GM18861 (cell line): ENCODE results near the gene VPS13C.

Experiments
- ATAC-seq: cut with Tn5 transposase; IDR thresholded peaks from one replicate; pipeline ENCODE4 v1.9.1; 2021; ENCODE audit not compliant: unreplicated experiment

VPS13C gene

GRCh38 chr15:61827131-61827530 is 233.1 kb downstream of the VPS13C start:
- no peak for ATAC-seq

DNA sequence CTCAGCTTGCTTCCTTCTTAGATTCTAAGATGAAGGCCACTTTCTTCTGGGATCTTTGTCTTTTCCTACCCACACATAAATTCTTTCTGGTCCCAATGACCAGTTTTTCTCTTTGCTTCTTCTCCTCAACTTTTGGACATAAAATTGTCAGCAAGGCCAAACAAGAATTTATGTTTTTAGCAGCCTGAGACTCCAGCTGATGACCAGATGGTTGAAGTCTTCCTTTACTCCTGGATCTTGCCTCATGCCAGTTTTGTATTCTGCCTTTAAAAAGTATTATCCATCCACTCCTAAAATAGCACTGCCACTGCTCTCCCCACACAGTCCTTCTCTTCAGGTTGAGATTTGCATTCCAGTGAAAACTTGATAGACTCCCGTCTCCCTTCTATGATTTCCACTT is 236.0 kb downstream of the VPS13C start:
- ATAC-seq, result no peak

DNA sequence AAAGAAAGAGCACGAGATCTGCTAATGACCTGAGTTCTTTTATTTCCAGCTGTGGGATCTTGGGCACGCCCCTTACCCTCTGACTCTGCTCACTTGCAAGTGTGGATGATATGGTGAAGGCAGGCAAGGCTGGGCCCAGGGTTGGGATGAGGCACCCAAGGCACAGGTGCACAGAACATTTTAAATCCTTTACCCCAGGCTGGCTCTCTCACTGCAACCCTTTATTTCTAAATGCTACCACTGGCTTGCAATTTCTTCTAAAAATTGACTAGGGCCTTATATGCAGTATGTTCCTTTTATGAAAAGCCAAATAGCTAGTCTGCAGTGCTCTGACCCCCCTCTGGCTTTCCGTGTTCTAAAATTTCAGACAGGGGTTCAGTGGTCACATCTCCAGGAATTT is 237.7 kb downstream of the VPS13C start:
- no peak for ATAC-seq

GRCh38 chr15:61820951-61821350 is 239.3 kb downstream of the VPS13C start:
- no peak for ATAC-seq

GRCh38 chr15:61820212-61820611 is 240.0 kb downstream of the VPS13C start:
- ATAC-seq, result no peak

DNA sequence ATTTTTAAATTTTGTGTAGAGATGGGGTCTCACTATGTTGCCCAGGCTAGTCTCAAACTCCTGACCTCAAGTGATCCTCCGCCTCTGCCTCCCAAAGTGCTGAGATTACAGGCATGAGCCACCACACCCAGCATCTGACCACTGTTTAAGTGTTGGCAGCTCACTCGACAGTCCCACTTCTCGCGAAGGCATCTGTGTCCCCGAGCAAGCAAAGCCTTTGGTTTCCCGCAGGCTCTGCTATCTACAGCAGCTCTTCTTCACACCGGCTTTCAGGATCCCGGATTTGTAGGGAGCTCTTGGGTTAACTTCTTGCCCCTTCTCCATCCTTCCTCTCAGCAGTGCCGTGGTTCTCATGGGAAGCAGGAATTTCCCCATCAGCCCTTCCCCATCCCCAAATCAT is 240.9 kb downstream of the VPS13C start:
- no peak for ATAC-seq

DNA sequence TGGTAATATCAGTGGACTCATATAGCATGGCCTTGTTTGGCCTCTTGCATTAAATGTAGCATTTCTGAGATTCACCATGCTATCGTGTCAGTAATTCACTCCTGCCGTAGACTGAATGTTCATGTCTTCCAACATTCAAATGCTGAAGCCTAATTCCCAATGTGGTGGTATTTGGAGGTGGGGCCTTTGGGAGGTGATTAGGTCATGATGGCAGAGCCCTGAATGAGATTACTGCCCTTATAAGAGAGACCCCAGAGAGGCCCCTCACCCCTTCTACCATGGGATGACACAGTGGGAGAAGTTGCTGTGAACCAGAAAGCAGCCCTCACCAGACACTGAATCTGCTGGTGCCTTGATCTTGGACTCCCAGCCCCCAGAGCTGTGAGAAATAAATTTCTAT is 241.4 kb downstream of the VPS13C start:
- no peak for ATAC-seq

DNA sequence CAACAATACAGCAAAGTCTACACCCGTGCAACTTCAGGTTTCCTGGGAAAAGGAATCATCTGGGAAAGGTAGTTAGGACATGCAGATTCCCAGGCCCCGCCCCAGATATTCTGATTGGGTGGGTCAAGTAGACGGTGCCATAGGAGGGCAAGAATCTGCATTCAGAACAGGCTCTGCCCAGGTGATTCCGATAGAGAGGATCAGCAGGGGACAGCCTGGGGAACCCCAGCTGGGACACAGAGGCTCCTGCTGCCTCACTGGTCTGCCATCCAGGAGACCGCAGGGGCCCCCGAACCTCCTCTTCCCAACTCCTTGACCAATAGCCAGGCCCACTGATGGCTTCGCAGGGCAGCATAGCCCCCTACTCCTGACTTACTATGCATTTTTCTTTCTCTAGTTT is 243.4 kb downstream of the VPS13C start:
- ATAC-seq, result no peak

- no peak for ATAC-seq
These were observed 244.7 kb downstream of the VPS13C start for GRCh38 chr15:61815356-61816083.

DNA sequence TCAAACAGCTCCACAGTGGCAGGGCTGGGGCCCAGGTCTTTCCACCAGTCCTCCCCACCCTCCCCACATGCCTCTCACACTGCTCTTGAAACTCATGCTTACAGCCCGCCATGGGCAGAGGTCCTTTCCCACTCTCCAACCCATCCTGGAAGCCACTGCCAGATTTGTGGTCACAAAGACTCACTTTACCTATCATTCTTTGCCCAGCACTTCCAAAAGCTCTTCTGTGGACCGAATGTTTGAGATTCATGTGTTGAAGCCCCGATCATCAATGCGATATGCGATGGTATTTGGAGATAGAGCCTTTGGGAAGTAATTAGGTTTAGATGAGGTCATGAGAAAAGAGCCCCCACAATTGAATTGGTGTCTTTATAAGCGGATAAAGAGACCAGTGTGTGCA is 247.8 kb downstream of the VPS13C start:
- ATAC-seq, result no peak

GRCh38 chr15:61811952-61812351 is 248.3 kb downstream of the VPS13C start:
- ATAC-seq, result no peak

GRCh38 chr15:61809216-61809615 is 251.0 kb downstream of the VPS13C start:
- no peak for ATAC-seq

- no peak for ATAC-seq
These were observed 252.8 kb downstream of the VPS13C start for GRCh38 chr15:61807281-61807929.
